Kidney epithelial cell (primary cell): ENCODE data around the gene TUG1. TPM values are rescaled to one million over a fixed set of nuclear protein-coding genes. Genes with fewer than 3 reads are reported as not detected.

ENCODE experiments used
- DNase-seq: peaks from one replicate; pipeline ENCODE4 v3.0.0-alpha.2; 2010; ENCODE audit warnings: low read depth
- H3K27me3 ChIP-seq: 2 replicates; pipeline ENCODE4 v1.6.0; 2011; ENCODE audit warnings: low read length; ENCODE audit not compliant: control insufficient read depth, insufficient read depth
- H3K36me3 ChIP-seq: 2 replicates; pipeline ENCODE4 v1.5.1; 2011; ENCODE audit warnings: low read length; ENCODE audit not compliant: control insufficient read depth, insufficient read depth
- H3K4me3 ChIP-seq: 2 replicates; pipeline ENCODE4 v1.5.1; 2011; ENCODE audit warnings: low read depth, mild to moderate bottlenecking, control low read depth, low read length
- total RNA-seq: library from RNA; depleted of rRNA; stranded (reverse); fragments of >200 nt; gene quantifications from 2 replicates; pipeline ENCODE4 v1.2.3, GENCODE V29; 2015
- TF ChIP-seq, protein P1 (sequence below): IDR thresholded peaks from 2 replicates; pipeline ENCODE4 v1.5.1; 2011; ENCODE audit warnings: mild to moderate bottlenecking, moderate library complexity, low read length, control low read depth, inconsistent platforms; ENCODE audit not compliant: insufficient read depth, poor library complexity, severe bottlenecking

TUG1 gene
- 68.7 and 72.5 TPM in 2 replicates for total RNA-seq

DNA sequence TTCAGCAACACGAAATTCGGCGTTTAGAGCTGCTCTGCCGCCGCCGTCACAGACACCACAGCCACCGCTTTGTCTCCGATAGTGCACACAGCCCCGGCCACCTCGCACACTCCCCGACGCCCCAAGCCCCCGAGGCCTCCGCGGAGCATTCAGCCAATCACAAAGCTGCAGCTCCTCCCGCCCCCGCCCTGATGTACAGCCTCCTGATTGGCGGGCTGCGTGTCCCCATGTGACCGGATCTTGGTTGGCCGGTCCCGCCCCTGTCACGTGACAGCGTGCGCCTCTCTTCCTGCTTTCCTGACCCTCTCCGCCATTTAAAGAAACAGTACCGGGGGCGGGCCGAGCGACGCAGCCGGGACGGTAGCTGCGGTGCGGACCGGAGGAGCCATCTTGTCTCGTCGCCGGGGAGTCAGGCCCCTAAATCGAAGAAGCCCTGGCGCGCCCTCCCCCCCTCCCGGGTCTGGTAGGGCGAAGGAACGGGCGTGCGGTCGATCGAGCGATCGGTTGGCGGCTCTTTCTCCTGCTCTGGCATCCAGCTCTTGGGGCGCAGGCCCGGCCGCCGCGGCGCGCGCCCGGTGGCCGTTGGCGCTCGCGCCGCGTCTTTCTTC lies at the start of gene TUG1:
TSS of gene TUG1 (plus strand) at position 342 of the 608 bp plus-strand sequence.
- H3K4me3 ChIP-seq: peak within 1 kb of the TSS; percentile 80
- peak; percentile 92 for DNase-seq
- H3K27me3 ChIP-seq: no peaks in the 10 kb centered on the region
- TF ChIP-seq, protein P1, sequence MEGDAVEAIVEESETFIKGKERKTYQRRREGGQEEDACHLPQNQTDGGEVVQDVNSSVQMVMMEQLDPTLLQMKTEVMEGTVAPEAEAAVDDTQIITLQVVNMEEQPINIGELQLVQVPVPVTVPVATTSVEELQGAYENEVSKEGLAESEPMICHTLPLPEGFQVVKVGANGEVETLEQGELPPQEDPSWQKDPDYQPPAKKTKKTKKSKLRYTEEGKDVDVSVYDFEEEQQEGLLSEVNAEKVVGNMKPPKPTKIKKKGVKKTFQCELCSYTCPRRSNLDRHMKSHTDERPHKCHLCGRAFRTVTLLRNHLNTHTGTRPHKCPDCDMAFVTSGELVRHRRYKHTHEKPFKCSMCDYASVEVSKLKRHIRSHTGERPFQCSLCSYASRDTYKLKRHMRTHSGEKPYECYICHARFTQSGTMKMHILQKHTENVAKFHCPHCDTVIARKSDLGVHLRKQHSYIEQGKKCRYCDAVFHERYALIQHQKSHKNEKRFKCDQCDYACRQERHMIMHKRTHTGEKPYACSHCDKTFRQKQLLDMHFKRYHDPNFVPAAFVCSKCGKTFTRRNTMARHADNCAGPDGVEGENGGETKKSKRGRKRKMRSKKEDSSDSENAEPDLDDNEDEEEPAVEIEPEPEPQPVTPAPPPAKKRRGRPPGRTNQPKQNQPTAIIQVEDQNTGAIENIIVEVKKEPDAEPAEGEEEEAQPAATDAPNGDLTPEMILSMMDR: no peak
- no peaks in the 10 kb centered on the region for H3K36me3 ChIP-seq

DNA sequence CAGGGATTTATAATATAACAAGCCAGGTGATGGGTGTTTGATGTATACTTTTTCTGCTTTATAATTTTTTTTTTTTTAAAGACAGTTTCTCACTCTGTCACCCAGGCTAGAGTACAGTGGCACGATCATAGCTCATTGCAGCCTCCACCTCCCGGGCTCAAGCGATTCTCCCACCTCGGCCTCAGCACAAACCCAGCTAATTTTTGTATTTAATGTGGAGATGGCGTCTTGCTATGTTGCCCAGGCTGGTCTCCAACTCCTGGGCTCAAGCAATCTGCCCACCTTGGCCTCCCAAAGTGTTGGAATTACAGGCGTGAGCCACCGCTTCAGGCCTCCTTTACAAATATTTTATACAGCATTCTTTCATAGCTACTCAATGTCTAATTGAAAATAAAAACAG lies 49.1 kb upstream of the TUG1 start:
- Histone ChIP-seq H3K4me3 (no peak overlapping the region), H3K36me3 (no peaks in the 10 kb centered on the region), H3K27me3 (peaks cover 2% of the 10 kb centered on the region)
- no peak for DNase-seq
- TF ChIP-seq, protein P1: no peak

DNA sequence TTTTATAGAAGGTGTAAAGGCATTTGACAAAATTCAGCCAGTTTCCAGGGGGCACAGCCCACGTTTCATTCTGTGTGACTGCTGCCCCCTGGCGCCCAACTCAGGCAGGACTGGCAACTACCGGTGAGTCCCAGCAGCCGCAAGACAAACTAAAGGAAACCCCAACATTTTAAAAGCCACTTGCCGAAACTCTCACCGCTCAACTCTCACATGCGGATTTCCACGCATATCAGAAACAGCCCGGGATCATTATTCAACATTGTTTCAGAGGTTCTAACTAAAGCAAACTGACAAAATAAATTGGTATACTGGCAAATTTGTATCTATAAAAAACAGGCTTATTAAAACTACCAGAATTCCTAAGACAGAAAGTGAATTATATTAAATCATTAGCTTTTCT lies 48.7 kb upstream of the TUG1 start:
- no peak overlapping the region for H3K4me3 ChIP-seq
- H3K27me3 ChIP-seq: peaks cover 2% of the 10 kb centered on the region
- TF ChIP-seq, protein P1: peak; percentile 95
- no peaks in the 10 kb centered on the region for H3K36me3 ChIP-seq
- DNase-seq: peak; percentile 21

DNA sequence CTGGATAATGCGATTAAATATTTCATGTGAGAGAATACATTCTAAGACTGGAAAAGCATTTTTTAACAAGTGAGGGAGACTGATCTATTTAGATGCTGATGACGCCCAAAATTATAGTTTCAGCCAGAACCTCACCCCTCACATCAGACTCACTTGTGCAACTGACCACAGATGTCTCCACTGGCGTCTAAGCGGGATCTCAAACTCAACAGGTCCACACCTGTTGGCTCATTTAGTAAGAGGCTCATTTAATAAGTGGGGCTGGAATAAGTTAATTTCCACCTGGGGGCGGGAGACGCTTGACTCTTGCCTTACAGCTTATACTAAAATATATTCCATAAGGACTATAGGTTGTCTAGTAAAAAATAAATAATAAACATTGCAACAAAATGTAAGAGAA lies 48.0 kb upstream of the TUG1 start:
- DNase-seq: no peak

DNA sequence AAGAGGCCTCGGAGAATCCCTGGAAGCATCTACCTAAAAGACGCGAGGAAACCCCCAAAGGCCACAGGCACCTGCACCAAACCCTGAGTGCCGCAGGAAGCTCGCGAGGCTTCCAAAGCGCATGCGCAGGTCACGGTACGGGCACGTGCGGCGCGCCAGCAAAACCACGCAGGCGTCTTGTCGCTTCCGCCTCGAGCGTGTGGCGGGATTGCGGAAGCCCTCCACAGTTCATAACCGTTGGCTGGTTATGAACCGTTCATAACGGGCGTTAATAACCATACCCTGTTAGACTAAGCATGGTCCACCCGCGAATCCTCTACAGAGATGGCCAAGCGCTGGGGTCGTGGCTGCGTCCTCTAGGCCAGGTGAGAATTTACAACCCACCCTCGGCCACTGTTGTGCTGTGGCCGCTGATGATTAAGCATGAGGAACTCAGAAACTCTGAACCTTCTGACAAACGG lies 46.9 kb upstream of the TUG1 start:
- peak; percentile 2 for DNase-seq
- Histone ChIP-seq H3K4me3 (peak overlapping the region; percentile 30), H3K36me3 (no peaks in the 10 kb centered on the region), H3K27me3 (peaks cover 2% of the 10 kb centered on the region)
- TF ChIP-seq, protein P1: no peak

More for the DNA sequence above, 48.0 kb upstream of the TUG1 start:
- TF ChIP-seq, protein P1: no peak
- H3K4me3 ChIP-seq: no peak overlapping the region
- peaks cover 2% of the 10 kb centered on the region for H3K27me3 ChIP-seq
- no peaks in the 10 kb centered on the region for H3K36me3 ChIP-seq
